Esophagus squamous epithelium (tissue), 4 donors: ENCODE results near the gene CIITA.

Experiments
- POLR2A ChIP-seq, 4 donors: fragments of 450-650 bp; IDR thresholded peaks; one replicate each; pipeline ENCODE4 v1.6.1; 2017; ENCODE audit warnings: antibody characterized with exemption in 4 of 4, mild to moderate bottlenecking in 4 of 4, moderate library complexity in 3 of 4
- TF ChIP-seq, protein P1 (sequence below), 6 experiments: fragments of 450-650 bp in 4 of 6; fragments of 200-600 bp in 2 of 6; sonication (generic) in 2 of 6; IDR thresholded peaks; one replicate each; pipeline ENCODE4 v1.5.1; 2016 to 2019; ENCODE audit warnings: antibody characterized with exemption in 6 of 6, mild to moderate bottlenecking in 4 of 6, moderate library complexity in 4 of 6

GRCh38 chr16:10877472-10877946, 507 bp downstream of the CIITA start:
- TF ChIP-seq, protein P1, sequence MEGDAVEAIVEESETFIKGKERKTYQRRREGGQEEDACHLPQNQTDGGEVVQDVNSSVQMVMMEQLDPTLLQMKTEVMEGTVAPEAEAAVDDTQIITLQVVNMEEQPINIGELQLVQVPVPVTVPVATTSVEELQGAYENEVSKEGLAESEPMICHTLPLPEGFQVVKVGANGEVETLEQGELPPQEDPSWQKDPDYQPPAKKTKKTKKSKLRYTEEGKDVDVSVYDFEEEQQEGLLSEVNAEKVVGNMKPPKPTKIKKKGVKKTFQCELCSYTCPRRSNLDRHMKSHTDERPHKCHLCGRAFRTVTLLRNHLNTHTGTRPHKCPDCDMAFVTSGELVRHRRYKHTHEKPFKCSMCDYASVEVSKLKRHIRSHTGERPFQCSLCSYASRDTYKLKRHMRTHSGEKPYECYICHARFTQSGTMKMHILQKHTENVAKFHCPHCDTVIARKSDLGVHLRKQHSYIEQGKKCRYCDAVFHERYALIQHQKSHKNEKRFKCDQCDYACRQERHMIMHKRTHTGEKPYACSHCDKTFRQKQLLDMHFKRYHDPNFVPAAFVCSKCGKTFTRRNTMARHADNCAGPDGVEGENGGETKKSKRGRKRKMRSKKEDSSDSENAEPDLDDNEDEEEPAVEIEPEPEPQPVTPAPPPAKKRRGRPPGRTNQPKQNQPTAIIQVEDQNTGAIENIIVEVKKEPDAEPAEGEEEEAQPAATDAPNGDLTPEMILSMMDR (IDR thresholded peaks at IDR 0.05), result no peak
- no peak for TF ChIP-seq POLR2A (IDR thresholded peaks at IDR 0.05)
